TTC549 (cell line): ENCODE results near the gene TYSND1.
"Not testable (repeated sequence)": the region's sequence is repeated elsewhere in the genome, so short reads cannot be mapped to it uniquely, and the experiment has no call there.

Experiments
- FAIRE-seq: peaks from 2 replicates; lab custom pipeline; 2012; peaks lifted over from hg19 to GRCh38; lab: Jason Lieb, UNC

TYSND1 gene

GRCh38 chr10:70109064-70109729 lies 37.3 kb downstream of the TYSND1 start:
- FAIRE-seq: no peak

GRCh38 chr10:70106958-70107791 lies 39.3 kb downstream of the TYSND1 start:
- no peak for FAIRE-seq

- no peak for FAIRE-seq
Observed at GRCh38 chr10:70101668-70102067, 44.8 kb downstream of the TYSND1 start.

GRCh38 chr10:70101068-70101562 lies 45.4 kb downstream of the TYSND1 start:
- FAIRE-seq: not testable (repeated sequence)

GRCh38 chr10:70098271-70098670 lies 48.2 kb downstream of the TYSND1 start:
- no peak for FAIRE-seq

- FAIRE-seq: no peak
Observed at GRCh38 chr10:70097459-70097858, 49.0 kb downstream of the TYSND1 start.

GRCh38 chr10:70096705-70097420 lies 49.6 kb downstream of the TYSND1 start:
- FAIRE-seq: no peak

- FAIRE-seq: no peak
Observed at GRCh38 chr10:70096016-70096704, 50.3 kb downstream of the TYSND1 start.

GRCh38 chr10:70094250-70094649 lies 52.2 kb downstream of the TYSND1 start:
- no peak for FAIRE-seq

GRCh38 chr10:70093335-70093944 lies 53.1 kb downstream of the TYSND1 start:
- no peak for FAIRE-seq

- FAIRE-seq: no peak
Observed at GRCh38 chr10:70092389-70092718, 54.1 kb downstream of the TYSND1 start.

- no peak for FAIRE-seq
Observed at GRCh38 chr10:70090951-70091350, 55.5 kb downstream of the TYSND1 start.

- no peak for FAIRE-seq
Observed at GRCh38 chr10:70090013-70090412, 56.5 kb downstream of the TYSND1 start.

GRCh38 chr10:70088308-70088698 lies 58.2 kb downstream of the TYSND1 start:
- FAIRE-seq: no peak
